ENCODE measurements around the gene ADSS2.
"Not testable (repeated sequence)": the region's sequence is repeated elsewhere in the genome, so short reads cannot be mapped to it uniquely, and the experiment has no call there.

Gene ADSS2

DNA sequence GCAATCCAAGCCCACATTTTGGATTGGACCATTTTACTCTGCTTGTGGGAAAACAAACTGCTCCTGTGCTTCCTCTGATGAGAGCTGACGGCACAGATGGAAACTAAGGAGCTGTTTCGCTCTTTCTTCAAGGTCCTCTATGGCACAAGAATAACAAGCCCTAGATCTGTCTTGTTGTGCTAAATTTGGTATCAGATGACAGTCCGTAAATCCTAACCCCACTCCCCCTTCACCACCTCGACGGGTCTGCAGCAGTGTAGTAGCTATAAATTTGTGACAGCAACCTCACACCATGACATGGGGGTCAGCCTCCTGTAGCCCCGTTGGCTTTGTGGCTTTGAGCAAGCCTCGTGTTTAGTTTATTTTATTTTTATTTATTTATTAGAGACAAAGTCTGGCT lies 85.9 kb downstream of the ADSS2 start:
- DNase-seq (ENCODE audit: low spot score): no peak

DNA sequence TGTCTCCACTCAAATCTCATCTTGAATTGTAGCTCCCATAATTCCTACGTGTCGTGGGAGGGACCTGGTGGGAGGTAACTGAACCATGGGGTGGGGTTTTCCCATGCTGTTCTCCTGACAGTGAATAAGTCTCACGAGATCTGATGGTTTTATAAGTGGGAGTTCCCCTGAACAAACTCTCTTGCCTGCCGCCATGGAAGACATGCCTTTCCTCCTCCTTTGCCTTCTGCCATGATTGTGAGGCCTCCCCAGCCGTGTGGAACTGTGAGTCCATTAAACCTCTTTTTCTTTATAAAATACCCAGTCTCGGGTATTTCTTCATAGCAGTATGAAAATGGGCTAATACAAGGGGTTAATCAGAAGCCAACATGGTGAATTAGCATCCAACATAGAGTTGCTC lies 86.4 kb downstream of the ADSS2 start:
- not testable (repeated sequence) for DNase-seq (ENCODE audit: low spot score)

DNA sequence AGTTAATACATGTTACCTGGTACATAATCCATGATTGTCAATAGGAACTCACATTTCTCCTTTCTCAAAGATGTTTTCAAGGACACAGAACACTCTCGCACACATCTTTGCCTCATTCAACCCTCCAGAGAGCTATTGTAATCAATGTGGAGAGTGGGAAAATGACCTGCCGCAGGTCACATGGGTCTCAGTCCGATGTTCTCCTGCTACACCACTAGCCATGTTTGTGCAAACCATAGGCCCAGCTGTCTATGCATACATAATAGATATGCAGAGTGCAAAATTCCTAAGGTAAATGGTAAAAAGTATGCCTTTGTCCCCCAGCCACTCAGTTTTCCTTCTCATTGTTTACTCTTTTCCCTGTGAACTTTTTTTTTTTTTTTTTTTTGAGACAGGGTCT lies 89.2 kb downstream of the ADSS2 start:
- DNase-seq (ENCODE audit: low spot score): no peak

DNA sequence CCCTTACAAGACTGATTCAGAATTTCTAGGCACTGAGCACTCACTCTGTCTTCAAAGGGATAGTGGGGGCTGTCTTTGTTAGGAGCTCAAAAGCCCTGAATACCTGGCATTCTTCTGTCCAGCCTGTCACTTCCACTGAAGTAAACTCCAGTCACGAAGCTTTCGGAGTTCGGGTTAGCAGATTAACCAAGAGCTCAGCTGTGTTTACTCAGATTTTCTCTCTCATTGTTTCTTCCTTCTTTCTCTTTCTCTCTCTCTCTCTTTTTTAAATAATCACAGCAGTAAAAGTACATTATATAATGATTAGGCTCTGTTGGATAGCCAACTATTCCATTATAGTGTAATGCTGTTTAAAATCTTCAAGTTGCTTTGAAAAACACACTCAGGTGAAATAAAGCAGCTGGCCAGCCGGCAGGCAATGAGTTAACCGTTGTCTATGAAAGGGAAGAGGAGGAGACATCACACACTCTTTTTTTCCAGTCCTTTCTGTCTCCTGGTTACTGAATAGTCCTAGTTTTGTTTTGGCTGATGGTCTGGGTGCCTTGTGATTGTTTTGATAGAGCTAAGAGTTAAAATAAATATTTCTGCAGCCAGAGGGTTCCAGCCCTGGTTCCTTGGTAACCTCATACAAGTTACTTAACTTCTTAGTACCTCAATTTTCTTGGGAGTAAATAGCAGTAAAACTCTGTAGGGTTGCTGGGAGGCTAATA lies 89.8 kb downstream of the ADSS2 start:
- DNase-seq (ENCODE audit: low spot score): no peak

Data from Ammon's horn (tissue), 1 donor.